Esophagus mucosa (tissue), 1 donor: ENCODE results near the gene RBFOX2. TPM values are rescaled to one million over a fixed set of nuclear protein-coding genes. Genes with fewer than 3 reads are reported as not detected.

Experiments used
- ATAC-seq: fragments of 200-7000 bp; cut with Tn5 transposase; one replicate; pipeline ENCODE4 v1.9.1; 2020
- total RNA-seq: library from RNA; stranded (reverse); gene quantifications from one replicate; pipeline ENCODE4 v1.2.4, GENCODE V29; 2023
- donor health status: DM: yes; HTN: yes; CAD: no.

RBFOX2 gene
- total RNA-seq, 1 donor from 2014 or later = 42.9 TPM

- ATAC-seq = peak; percentile 93
Observed at GRCh38 chr22:35894937-35895708, 133.5 kb downstream of the RBFOX2 start.

DNA sequence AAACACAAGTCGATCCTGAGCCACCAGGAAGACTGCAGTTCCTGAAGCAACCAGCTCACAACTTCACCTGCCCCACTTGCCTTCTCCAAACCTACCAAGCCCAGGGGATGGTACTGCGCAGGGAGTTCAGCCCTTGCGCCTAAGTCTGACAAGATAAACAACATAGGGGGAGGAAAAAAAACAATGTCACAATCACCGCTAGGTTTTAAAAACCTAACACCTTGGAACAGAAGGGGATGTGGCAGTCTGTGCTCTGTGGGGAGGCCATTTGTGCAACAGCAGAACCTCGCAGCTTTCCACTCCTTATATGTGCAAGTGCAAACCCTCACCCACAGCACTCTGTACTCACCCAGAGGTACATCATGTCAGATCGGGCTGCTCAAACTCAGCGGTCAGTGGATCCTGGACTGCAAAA is 134.2 kb downstream of the RBFOX2 start:
- ATAC-seq = peak; percentile 52

DNA sequence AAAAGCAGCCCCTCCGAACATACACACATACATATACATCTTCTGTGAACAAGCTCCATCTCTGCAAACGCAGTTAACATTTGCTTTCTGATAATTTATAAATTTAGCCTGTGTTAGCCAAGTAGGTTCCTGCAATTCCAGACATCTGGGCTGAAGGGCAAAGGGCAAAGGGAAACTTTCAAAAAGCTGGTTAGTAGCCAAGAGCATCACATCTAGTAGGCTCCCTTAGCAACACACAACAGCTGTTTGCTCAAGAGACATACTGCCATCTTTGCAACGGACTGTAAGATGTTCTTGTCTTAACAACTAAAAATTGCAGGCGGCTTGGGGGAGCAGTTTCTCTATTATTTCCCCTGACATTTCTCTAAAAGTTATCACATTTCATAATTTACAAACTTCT is 134.9 kb downstream of the RBFOX2 start:
- no peak for ATAC-seq

DNA sequence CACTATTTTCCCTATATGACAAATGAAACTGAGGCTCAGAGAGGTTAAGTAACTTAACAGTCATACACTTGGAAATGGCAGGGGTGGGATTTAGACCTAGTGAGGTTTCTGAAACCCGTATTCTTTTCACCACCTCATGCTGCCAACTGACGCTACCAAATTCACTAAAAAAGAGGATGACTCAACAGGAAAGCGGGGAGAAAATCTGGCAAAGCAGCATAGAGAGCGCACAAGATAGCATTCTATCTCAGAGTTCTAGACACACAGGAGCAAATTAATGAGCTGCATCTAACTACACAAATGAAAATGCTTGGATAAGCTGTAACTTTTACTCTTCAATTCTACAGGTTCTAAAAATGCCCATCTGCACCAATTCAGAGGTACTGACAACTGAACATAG is 136.4 kb downstream of the RBFOX2 start:
- ATAC-seq = no peak

DNA sequence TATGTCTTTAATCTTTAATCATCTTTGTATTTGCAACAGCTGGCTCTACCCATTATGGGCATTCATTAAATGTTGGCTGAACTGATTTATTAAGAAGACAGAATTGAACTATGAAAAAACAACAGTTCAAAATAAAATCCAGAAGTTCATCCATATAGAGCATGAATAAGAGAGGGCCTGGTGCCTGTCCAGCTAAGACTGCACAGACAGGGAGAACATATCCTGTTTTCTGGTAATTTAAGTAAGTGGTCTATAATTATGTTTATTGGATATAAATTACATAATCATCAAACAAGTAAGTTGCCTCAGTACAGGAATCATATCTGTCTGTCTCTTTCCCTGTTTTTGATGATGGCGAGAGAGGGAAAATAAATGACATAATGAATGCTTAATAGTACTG is 137.2 kb downstream of the RBFOX2 start:
- ATAC-seq = no peak

DNA sequence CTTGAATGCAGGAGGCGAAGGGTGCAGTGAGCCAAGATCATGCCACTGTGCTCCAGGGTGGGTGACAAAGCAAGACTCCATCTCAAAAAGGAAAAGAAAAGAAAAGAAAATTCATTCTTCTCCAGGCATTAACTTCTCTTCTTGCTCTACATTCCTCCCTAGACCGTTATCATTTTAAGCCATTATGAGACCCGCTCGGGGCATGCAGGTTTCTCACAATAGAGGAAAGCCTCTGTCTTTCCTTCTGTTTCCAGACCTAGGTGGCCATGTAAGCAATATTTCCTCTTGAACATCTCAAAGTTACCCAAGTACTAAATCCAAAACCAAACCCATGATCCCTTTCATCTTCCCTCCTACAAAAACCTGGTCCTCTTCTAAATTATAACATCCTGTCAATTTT is 139.6 kb downstream of the RBFOX2 start:
- ATAC-seq = no peak

GRCh38 chr22:35888181-35888870 is 140.3 kb downstream of the RBFOX2 start:
- ATAC-seq = no peak

GRCh38 chr22:35887296-35887875 is 141.2 kb downstream of the RBFOX2 start:
- ATAC-seq = no peak

DNA sequence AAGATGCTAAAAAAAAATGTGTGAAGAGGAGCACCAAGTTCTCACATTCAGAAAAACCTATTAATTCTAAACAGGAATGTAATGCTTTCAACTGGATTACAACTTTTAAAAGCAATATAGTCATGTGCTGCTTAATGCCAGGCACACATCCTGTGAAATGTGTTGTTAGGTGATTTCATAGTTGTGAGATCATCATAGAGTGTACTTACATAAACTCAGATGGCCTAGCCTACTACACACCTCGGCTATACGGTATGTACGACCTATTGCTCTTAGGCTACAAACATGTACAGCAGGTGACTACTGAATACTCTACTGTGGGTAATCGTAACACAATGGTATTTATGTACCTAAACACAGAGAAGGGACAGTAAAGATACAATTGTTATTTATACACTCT is 142.3 kb downstream of the RBFOX2 start:
- ATAC-seq = peak; percentile 30

- no peak for ATAC-seq
Observed at GRCh38 chr22:35884529-35884928, 144.1 kb downstream of the RBFOX2 start.

DNA sequence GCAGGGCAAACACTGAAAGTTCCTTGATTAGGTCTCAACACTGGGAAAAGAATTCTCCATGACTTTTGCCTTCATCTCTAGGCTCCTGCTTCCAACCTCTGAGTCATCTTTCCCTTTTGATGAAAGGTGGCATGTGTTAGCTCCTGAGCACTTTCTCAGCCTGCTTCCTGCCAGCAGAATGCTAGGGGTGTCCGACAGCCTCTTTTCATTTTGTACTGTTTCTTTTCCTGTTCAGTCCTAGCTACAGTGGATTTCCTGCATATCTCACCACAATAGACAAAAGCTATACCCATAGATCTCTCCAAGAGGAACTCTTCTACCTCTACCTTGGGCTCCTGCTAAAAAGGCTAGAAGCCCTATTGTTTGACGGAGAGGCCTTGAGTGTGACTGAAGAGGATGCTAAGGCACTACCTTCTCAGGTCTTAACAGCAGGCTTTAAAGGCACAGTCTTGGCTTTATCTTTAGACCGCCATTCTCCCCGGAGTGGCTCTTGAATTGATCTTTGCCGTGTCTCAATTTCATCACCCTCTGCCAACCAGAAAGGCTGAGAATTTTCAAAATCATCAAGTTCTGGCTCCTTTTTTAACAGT is 145.5 kb downstream of the RBFOX2 start:
- peak; percentile 50 for ATAC-seq

GRCh38 chr22:35882211-35883030 is 146.2 kb downstream of the RBFOX2 start:
- ATAC-seq = no peak

- ATAC-seq = no peak
Observed at GRCh38 chr22:35879351-35879750, 149.3 kb downstream of the RBFOX2 start.

- peak; percentile 32 for ATAC-seq
Observed at GRCh38 chr22:35873426-35873825, 155.2 kb downstream of the RBFOX2 start.

DNA sequence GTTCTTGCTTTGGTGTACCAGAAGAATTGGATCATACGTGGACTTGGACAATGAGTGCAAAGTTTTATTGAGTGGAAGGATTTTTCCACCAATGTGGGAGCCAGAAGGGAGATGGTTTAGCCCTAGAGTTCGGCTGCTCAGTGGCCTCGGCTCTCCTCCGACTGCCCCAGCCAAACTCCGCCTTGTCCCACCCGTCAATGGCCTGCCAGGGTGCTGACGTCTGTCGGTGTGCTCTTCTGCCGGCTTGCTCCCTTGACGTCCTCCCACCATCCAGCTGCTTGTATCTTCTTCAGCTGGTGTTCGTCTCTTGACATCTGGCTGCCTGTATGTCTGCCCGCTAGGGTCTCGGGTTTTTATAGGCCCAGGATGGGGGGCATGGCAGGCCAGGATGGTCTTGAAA is 156.2 kb downstream of the RBFOX2 start:
- ATAC-seq = no peak

GRCh38 chr22:35870517-35871293 is 157.9 kb downstream of the RBFOX2 start:
- ATAC-seq = no peak

- ATAC-seq = no peak
Observed at GRCh38 chr22:35868938-35869337, 159.7 kb downstream of the RBFOX2 start.

DNA sequence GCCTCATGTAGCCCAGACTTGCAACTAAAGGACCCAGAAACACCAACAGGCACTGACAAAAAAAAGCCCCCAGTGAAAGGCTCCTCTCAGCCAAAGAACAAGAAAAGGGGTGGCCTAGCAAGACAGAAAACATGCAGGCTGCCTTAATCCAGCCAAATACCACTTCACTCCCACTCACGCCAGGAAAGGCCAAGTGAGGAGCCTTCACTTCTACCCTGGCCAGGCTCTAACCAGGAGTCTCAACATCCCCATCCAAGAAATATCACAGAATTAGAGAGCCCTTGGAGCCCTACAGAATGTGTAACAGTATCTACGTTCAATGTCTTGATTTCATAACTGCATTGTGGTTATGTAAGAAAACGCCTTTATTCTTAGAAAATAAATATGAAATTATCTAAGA is 162.0 kb downstream of the RBFOX2 start:
- no peak for ATAC-seq

DNA sequence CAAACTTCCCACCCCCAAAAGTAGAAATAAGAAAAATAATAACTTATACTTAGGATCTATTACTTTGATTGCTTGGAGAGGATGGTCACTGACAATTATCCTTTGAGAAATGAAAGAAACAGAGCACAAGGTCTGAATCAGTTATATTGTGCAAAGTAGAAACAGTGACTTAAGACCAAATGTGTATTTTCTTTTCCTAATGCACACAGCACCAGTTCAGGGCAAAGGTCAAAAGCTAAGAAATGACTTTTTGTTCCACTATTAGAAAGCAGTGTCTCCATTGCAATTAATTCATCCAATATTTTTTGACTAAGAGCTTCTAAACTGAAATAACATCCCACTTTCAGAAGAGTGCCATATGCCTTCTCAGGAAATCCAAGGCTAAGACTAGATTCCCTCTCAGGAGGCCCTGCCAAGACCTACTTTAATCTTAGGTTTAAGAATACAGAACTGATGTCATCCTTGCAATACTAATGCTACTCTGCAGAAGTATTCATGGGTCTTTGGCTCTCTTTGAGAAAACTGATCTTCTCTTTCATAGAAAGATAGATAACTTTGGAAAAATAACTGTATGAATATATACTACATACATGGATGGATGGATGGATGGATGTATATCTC is 164.0 kb downstream of the RBFOX2 start:
- no peak for ATAC-seq

DNA sequence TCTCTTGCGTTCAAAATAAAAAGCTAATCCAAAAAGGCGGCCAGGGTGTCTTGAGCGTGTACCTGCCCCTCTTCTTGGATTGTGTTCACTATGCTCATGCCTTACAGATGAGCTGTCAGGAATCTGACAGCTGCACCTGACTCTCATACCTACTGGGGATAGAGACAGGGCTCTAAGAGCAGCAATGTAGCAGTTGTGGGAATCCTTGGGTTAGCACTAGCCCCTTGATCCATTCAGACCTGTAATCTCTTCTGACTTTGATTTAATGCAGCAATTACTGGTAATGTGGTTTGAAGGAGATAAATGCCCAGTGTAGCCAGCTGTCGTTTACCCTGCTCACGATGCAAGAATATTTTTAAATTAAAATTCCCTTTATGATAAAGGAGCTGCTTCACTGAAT is 165.2 kb downstream of the RBFOX2 start:
- ATAC-seq = no peak

DNA sequence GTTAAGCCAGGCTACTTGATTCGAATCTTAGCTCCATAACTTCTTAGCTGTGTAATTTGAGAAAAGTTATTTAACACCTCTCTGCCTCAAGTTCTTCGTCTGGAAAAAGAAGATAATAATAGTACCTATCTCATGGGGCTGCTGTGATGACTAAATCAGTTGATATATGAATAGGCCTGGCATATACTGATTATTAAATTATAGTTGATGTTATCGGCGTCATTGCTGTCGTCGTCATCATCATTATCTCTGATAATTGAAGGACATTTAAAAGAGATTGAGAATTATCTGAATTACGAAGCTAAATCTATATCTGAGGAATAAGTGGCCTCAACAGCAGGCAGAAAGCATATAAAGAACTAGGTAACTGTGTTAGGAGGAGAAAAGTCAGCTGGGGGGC is 165.9 kb downstream of the RBFOX2 start:
- ATAC-seq = no peak
